GM19043 (cell line): Measurements from ENCODE around the gene QSOX2.

Experiments
- ATAC-seq: cut with Tn5 transposase; IDR thresholded peaks from one replicate; pipeline ENCODE4 v1.9.1; 2021; ENCODE audit warnings: low read depth; ENCODE audit not compliant: unreplicated experiment

Gene QSOX2

DNA sequence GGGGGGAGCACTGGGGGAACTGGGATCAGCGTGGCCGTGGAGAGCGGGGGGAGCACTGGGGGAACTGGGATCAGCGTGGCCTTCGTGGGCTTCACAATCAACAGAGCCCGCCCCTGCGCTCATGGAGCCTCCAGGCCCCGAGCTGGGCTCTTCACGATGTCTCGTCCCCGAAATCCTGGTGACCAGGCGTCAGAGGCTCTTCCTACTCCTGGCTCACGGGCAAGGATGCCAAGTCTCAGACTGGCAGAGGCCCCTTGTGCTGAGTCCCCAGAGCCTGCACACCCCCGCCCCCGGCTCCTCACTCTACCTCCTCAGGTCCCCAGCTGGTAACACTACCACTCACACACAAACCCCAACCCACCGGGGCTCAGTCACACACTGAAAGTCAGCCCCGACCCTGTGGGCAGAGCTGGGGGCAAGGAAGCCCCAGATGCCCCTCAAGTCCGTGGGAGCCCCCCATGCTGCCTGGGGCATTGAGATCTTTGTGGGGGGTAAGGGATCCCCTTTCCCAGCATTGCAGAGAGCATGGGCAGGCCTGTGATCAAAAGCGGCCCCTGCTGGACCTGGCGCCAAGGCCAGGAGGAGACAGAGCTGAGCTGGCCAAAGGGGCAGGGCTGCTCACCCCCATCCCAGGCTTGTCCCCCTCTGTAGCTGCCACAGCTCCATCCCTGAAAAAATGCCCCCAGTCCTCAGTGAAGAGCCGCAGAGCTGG, 67.4 kb downstream of the QSOX2 start:
- no peak for ATAC-seq

DNA sequence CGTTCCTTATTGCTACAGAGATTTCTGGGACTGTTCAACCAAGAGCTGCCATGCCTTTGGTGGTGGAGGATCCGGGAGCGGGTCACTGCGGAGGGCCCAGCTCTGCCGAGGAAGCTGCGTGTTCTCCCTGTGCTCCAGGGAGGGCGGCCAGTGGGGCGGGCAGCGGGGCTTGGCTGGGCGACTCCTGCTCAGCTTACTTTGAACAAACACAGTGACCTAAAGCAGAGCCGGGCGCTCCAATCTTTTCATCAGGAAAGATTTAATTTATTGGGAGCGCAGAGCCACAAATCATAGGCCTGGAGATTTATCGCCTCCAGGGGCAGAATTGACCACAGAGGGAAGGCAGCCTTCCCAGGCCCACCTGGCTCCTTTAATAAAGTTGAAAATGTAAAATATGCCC, 68.4 kb downstream of the QSOX2 start:
- ATAC-seq = no peak

DNA sequence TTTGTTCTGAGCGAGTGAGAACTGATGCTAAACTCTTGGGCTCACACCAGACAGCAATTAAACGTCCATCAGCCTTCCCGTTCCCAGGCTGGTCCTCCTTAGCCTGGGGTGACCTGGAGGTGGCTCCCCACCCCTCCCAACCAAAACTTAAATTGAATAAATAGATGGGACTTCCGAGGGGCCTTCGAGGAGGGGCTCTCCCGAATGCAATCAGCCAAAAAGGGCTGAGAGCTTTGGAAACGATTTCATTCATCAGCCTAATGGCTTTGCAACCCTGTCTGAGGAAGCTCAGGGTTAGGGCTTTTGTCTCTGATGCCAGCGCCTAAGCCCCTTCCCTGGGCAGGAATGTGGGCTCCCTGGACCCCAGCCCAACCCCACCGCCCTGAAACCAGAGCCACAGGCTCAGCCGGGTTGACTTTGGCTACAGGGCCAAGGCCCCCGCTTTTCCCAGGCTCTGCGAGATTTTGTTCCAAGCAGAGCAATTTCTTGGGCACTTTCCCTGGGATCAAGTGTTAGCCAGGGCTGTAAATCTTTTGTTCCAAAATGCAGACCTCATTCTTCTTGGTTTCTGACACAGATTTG, 69.9 kb downstream of the QSOX2 start:
- ATAC-seq = no peak

DNA sequence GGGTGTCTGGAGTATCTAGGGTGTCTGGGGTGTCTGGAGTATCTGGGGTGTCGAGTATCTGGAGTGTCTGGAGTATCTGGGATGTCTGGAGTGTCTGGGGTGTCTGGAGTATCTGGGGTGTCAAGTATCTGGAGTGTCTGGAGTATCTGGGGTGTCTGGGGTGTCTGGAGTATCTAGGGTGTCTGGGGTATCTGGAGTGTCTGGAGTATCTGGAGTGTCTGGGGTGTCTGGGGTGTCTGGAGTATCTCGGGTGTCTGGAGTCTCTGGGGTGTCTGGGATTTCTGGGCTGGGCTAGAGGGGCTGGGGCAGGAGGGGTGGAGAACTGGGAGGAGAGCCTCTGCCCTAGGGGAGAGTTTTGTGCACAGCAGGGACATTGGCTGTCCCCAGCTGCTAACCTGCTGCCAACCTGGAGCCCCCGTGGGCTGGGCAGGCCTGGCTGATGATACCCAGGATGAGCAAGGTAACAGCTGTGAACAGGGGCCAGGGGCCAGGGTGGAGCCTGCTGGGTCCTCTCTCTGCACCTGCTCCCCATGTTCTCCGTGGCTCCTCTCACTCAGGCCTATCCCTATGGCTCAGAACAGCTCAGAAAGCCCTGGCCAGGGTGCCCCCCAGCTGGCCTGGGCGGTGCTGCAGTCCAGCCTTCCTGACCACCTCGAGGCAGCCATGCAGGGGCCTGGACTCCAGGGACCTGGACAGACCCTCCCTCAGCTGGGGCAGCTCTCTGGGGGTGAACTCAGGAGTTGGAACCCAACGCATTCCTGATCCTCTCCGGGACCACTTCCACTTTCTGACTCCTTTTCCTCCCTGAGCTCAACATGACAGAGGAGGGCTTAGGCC, 70.6 kb downstream of the QSOX2 start:
- no peak for ATAC-seq

DNA sequence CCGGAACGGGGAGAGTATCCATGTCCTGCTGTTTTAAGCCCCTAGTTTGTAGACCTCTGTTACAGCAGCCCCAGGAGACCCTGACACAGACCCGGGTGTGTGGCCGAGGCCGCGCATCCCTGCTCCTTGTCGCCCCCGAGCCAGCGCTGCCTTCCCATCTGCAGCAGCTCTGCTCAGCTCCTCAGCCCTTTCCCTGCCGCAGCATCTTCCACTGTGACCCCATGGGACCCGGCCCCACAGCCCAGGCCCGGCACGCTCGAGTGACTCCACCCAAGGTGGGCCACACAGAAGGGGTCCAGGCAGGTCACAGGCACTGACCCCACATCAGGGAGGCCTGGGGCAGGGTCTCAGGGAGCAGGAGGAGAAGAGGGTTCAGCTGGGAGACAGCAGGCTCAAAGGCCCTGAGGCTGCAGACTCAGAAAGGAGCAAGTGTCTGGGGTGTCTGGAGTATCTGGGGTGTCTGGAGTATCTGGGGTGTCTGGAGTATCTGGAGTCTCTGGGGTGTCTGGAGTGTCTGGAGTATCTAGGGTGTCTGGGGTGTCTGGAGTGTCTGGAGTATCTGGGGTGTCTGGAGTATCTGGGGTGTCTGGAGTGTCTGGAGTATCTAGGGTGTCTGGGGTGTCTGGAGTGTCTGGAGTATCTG, 71.8 kb downstream of the QSOX2 start:
- ATAC-seq = no peak

DNA sequence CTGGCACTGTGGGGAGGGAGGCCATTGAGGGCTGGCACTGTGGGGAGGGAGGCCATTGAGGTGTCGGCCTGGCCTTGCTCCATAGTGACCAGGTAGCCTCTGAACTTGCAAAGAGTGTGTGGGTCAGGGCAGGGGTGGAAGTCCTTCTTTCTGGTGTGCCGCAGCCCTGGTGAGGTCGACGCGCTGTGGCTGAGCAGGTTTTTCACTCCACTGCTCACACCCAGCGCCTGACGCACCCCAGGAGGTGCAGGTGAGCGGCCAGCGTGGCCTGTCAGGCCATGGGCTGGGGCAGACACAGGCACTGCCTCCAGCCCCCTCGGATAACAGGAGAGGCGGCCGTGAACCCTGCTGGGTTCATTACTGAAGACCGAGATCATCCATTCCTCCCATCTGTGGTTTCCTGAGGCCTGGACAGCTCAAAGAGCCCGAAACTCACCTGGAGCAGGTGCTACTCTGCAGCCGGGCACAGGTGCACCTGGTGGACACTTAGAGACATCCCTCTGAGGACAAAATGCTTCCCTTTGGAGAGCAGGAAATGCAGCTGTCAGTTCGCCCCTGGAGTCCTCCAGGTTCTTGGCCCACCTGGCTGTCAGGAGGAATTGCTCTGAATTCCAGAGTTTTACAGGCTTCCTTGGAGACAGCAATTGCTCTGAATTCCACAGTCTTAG, 73.1 kb downstream of the QSOX2 start:
- no peak for ATAC-seq

DNA sequence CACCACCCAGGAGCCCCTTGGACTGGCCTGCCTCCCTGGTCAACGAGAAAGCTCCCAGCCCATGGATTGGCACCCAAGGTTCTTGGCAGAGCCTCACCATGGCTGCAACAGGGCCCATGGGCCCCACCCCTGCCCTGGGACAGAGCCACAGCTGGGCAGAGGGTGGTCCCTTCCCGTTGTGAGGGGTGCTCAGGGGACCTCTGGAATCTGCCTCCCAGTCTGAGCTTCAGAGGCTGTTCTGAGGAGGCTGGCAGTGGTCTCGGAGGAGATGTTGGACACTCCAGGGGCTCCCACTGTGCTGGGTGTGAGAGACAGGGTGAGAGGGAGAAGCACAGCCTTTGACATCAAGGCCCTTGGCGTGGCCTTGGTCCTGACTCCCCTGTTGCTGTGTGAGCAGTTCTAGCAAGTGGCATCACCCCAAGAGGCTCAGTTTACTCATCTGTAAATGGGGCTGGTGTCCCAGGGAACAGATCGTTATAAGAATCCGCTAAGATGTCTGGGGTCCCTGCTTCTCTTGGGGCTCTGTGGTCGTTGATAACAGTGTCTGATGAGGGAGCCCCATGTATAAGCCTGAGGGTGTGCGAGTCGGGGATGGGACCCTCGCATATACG, 73.7 kb downstream of the QSOX2 start:
- no peak for ATAC-seq

DNA sequence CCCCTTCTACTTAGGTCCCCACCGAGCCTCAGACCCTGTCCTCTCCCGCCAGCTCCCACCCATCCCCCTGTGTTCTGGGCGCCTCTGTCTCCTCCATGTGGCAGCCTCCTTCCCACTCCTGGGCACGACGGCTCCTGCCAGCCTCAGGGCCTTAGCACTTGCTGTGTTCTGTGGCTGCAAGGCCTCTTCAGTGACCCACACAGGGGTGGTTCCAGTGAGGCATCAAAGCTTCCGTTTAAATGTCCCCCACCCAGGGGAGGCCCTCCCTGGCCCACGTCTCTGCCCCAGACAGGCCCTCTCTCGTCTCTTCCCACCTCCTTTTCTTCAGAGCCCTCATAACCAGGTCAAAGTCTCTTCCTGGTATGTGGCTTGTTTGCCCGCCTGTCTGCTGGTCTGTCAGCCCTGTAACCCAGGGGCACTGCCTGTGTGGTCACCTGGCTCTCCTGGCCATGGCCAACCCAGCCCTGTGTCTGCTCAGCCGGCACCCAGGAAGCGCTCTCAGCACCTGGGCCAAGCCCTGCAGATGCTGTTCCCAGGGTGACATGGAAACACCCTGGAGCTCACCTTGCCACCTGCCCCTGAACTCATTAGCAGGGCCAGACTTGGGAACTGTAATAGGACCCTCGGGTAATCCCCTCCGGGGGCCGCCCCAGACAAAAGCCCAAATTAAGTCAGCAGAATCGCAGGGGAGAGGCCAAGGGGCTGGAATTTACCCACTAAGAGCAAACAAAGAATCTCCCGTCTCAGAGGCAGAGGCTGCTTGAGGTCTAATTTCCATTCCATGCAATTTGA, 74.4 kb downstream of the QSOX2 start:
- ATAC-seq = no peak

DNA sequence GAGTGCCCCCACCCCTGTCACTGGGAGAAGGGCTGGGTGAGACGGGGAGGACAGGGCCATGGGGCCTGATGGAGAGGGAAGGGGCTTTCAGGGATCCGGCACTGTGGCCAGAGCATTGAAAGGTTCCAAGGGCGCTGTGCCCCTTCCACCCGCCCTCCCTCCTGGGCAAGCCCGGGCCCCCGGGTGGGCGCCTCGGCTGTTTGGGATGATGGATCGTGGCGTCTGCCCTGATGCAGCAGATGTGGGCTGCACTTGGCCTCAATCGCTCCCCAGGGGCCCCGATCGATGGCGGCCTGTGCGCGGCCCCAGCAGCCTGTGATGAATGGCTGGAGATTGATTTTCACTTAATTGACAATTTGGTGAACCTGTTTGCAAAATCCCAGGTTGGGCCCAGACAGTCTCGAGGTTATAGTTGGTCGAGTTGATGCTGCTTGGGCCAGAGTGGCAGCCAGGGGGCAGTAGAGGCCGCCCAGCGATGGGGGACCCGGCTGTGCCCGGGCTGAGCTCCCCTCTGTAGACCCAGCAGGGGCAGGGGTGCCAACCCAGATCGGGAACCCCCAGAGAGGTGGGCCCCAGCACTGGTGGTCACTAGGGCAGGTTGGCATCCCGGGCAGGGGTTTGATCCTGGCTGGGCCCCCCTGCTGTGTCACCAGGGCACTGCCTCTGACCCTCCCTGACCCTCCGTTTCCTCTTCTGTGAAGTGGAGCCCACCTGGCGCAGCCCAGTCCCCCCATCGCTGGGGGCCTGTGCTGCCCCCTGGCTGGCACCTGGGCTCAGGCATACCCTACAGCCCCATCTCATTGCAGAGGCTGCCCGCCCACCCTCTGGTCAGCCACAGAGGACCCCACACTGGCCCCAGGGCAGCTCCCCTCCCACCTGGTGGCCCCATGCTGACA, 75.4 kb downstream of the QSOX2 start:
- ATAC-seq = no peak

DNA sequence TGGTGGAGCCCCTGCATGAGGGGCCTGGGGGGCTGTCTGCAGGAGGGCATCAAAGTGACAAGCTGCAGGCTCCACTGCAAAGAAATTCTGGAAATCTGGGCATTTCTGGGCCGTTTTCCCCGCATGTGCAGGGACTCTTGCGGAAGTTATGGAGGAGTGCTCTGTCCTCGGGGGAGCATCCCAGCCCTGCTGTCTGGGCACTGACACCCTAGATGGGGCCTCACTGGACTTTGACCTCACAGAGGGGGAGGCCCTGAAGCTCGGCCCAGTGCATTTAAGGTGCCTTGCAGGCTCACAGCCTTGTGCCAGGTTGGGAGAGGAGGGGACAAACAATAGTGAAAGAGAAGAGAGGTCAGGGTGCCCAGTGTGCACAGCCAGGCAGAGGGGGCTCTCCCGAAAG, 76.1 kb downstream of the QSOX2 start:
- ATAC-seq = no peak

DNA sequence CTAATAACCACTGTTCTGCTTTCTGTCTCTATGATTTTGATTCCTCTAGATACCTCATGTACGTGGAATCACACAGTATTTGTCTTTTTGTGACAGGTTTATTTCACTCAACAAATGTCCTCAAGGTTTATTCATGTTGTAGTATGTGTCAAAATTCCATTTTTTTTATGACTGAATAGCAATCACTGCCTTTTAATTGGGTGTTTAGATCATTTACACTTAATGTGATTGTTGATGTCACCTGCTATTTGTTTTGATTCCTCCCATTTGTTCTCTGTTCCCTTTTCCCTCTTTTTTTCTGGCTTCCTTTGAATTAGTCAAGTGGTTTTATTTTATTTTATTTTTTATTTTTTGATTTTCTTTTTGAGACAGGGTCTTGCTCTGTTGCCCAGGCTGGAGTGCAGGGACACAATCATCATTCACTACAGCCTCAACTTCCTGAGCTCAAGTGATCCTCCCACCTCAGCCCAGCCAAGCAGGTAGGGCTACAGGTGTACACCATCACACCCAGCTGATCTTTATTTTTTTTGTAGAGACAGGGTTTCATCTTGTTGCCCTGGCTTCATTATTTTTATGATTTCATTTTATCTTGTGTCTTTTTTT, 82.3 kb downstream of the QSOX2 start:
- ATAC-seq = no peak

DNA sequence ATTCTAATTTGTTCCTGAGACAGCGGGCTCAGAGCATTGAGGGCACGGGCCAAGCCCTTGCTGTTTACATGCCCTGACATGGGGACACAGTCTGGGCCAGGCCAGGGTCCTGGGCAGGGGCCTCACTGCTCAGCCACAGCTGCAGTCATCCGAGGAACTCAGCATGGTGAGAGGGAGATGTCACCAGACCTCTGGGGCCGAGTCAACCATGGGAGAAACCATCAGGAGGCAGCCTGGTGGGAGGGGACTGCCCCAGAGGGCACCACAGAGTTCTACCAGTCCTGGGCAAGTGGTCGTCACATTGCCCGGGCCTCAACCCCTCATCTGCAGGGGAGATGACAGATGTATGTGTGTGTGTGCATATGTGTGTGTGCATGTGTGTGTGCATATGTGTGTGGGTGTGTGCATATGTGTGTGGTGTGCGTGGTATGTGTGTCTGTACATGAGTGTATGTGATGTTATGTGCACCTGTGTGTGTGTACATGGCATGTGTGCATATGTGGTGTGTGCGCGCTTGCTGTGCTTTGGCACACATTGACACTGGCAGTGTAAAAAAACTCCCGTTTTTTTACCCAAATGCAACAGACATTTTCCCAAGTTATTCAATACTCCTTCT, 84.5 kb downstream of the QSOX2 start:
- ATAC-seq = no peak

DNA sequence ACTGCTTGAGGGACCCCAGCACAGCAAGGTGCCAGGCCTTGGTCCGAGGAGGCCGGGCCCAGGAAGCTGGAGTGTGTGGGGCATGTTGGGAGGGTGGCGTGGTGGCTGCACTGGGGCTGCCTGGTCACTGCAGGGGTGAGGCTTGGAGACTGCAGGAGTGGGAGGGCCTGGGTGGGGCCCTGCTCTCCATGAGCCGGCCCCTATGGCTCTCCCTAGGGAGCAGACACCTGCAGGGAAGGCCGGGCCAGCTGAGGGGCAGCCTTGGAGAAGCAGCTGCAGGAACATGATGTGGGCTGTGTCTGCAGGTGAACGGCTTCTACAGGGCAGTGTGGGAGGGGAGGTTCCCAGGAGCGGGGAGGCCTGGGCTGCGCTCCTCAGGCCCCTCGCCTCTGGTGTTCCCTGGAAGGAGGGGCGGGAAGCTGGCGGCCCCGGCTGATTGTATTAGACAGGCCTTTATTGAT, 85.2 kb downstream of the QSOX2 start:
- ATAC-seq = no peak

DNA sequence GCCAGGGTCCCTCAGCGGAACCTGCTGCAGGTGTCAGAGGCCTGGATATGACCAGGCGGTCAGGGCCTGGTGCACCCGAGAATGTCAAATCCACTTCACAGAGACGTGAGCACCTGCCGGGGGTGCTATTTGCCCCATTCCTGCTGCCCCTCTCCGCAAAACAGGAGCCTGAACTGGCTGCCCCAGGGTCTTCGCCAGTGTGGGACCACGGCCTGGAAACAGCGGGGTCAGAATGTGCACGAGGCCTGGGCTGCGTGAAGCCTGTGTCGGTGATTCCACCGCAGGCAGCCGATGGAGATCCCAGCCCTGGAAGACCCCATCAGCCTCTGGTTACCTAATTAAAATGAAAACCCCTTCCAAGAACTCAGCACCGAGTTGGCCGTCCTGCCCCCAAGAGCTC, 85.8 kb downstream of the QSOX2 start:
- ATAC-seq = no peak

DNA sequence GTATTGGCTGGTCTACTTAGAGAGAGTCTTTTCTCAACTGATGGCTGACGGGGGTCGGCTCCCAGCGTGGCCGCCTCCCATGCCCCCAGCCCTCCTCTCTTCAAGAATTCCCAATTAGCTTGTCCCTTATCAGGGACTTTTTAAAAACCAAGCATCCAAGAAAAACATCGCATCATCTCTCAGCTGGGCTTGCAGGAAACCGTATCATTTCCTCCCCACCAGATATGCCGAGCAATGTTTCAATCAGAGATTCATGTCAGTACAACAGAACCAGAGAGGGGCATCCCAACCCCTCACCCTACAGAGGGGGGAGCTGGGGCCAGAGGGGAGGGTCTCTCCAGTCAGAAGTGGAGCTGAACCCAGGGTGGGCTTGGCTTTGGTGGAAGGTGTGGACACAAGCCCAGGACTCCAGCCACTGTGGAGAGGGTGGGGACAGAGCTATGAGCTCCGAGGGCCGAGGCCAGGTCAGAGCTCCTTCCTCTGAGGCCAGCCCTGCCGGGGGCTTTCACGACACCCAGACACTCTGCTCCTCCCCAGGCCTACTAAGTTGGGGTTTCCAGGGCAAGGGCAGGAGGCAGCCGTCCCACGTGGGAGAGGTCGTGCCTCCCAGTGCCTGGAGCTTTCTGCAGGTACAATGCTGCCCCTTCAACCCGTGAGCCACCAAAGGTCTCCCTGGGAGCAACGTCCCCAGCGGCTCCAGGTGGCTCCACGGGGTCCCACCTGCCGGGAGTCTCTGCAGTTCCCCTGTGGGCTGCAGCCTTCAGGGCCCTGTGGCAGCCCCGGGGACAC, 87.9 kb downstream of the QSOX2 start:
- no peak for ATAC-seq
